Measurements from ENCODE around the gene GABBR2.

GABBR2 gene

GRCh38 chr9:98708103-98708932, 417 bp downstream of the GABBR2 start:
- H3K79me2 ChIP-seq (ENCODE audit: control insufficient read depth, low read length): no peaks in the 10 kb centered on the region
- no peak overlapping the region for H3K27ac ChIP-seq (ENCODE audit: low read depth, low read length)
- no peaks in the 10 kb centered on the region for H3K36me3 ChIP-seq (ENCODE audit: control insufficient read depth, low read length)
- no peak overlapping the region for H3K4me3 ChIP-seq (ENCODE audit: low read length)
- H3K4me1 ChIP-seq (ENCODE audit: control insufficient read depth, low read length): no peaks in the 10 kb centered on the region
- no peaks in the 10 kb centered on the region for H4K20me1 ChIP-seq (ENCODE audit: control insufficient read depth, insufficient read depth, low read depth, low read length)
- no peak for TF ChIP-seq EZH2phosphoT487 (IDR thresholded peaks at IDR 0.05; ENCODE audit: borderline replicate concordance, low read length)
- TF ChIP-seq CTCF (IDR thresholded peaks at IDR 0.05; ENCODE audit: low read depth, low read length, poor library complexity, severe bottlenecking): no peak
- H3K9me2 ChIP-seq (replicated peaks; ENCODE audit: control insufficient read depth, low read length): no peaks in the 10 kb centered on the region
- no peaks in the 10 kb centered on the region for H3F3A ChIP-seq (ENCODE audit: control insufficient read depth, insufficient read depth)
- no peaks in the 10 kb centered on the region for H3K27me3 ChIP-seq (ENCODE audit: control insufficient read depth, low read length)
- H3K9me3 ChIP-seq (ENCODE audit: control insufficient read depth, insufficient read depth, low read length): no peaks in the 10 kb centered on the region
- no peak overlapping the region for H3K4me2 ChIP-seq (ENCODE audit: low read length)

GRCh38 chr9:98707166-98708102, 1.3 kb downstream of the GABBR2 start:
- H3K27ac ChIP-seq (ENCODE audit: low read depth, low read length): no peak overlapping the region
- TF ChIP-seq CTCF (IDR thresholded peaks at IDR 0.05; ENCODE audit: low read depth, low read length, poor library complexity, severe bottlenecking): peak; percentile 25
- no peak for TF ChIP-seq EZH2phosphoT487 (IDR thresholded peaks at IDR 0.05; ENCODE audit: borderline replicate concordance, low read length)
- H3K79me2 ChIP-seq (ENCODE audit: control insufficient read depth, low read length): no peaks in the 10 kb centered on the region
- H3K9me2 ChIP-seq (replicated peaks; ENCODE audit: control insufficient read depth, low read length): no peaks in the 10 kb centered on the region
- H3K4me1 ChIP-seq (ENCODE audit: control insufficient read depth, low read length): no peaks in the 10 kb centered on the region
- no peaks in the 10 kb centered on the region for H3K36me3 ChIP-seq (ENCODE audit: control insufficient read depth, low read length)
- no peaks in the 10 kb centered on the region for H4K20me1 ChIP-seq (ENCODE audit: control insufficient read depth, insufficient read depth, low read depth, low read length)
- H3F3A ChIP-seq (ENCODE audit: control insufficient read depth, insufficient read depth): no peaks in the 10 kb centered on the region
- no peak overlapping the region for H3K4me3 ChIP-seq (ENCODE audit: low read length)
- H3K27me3 ChIP-seq (ENCODE audit: control insufficient read depth, low read length): no peaks in the 10 kb centered on the region
- H3K4me2 ChIP-seq (ENCODE audit: low read length): no peak overlapping the region
- no peaks in the 10 kb centered on the region for H3K9me3 ChIP-seq (ENCODE audit: control insufficient read depth, insufficient read depth, low read length)

- no peak for TF ChIP-seq EZH2phosphoT487 (IDR thresholded peaks at IDR 0.05; ENCODE audit: borderline replicate concordance, low read length)
- TF ChIP-seq CTCF (IDR thresholded peaks at IDR 0.05; ENCODE audit: low read depth, low read length, poor library complexity, severe bottlenecking): no peak
- Histone ChIP-seq H3K79me2 (ENCODE audit: control insufficient read depth, low read length) (no peaks in the 10 kb centered on the region), H3F3A (ENCODE audit: control insufficient read depth, insufficient read depth) (no peaks in the 10 kb centered on the region), H3K27me3 (ENCODE audit: control insufficient read depth, low read length) (no peaks in the 10 kb centered on the region), H3K36me3 (ENCODE audit: control insufficient read depth, low read length) (no peaks in the 10 kb centered on the region), H3K27ac (ENCODE audit: low read depth, low read length) (no peak overlapping the region), H3K9me3 (ENCODE audit: control insufficient read depth, insufficient read depth, low read length) (no peaks in the 10 kb centered on the region), H3K4me1 (ENCODE audit: control insufficient read depth, low read length) (no peaks in the 10 kb centered on the region), H3K9me2 (replicated peaks; ENCODE audit: control insufficient read depth, low read length) (no peaks in the 10 kb centered on the region), H4K20me1 (ENCODE audit: control insufficient read depth, insufficient read depth, low read depth, low read length) (no peaks in the 10 kb centered on the region), H3K4me2 (ENCODE audit: low read length) (no peak overlapping the region), H3K4me3 (ENCODE audit: low read length) (no peak overlapping the region)
These were observed 2.0 kb downstream of the GABBR2 start for GRCh38 chr9:98706651-98707165.
